GM18951 (cell line): Measurements from ENCODE around the gene ITPKB.
"Not testable (repeated sequence)": the region's sequence is repeated elsewhere in the genome, so short reads cannot be mapped to it uniquely, and the experiment has no call there.

Source experiments
- POLR2A ChIP-seq: IDR thresholded peaks from 4 replicates; pipeline ENCODE4 v1.6.1; 2011; ENCODE audit warnings: mild to moderate bottlenecking; ENCODE audit not compliant: insufficient read length, insufficient read depth; ENCODE audit errors: extremely low read depth
- in situ Hi-C: fragments of 300-500 bp; cut with MboI; formaldehyde crosslinking; loops from one replicate; pipeline ENCODE4 v1.12.0; 2022; ENCODE audit warnings: low sequenced_read_pairs, mixed read lengths, inconsistent platforms; ENCODE audit not compliant: unreplicated experiment

The ITPKB gene

GRCh38 chr1:226748306-226748705 lies 9.2 kb upstream of the ITPKB start:
- no peak for TF ChIP-seq POLR2A
- in situ Hi-C loops: no loop called here

GRCh38 chr1:226747519-226748263 lies 8.6 kb upstream of the ITPKB start:
- in situ Hi-C loops: not testable (repeated sequence)

- TF ChIP-seq POLR2A: no peak
- in situ Hi-C loops: no loop called here
Observed at GRCh38 chr1:226743259-226743658, 4.2 kb upstream of the ITPKB start.

DNA sequence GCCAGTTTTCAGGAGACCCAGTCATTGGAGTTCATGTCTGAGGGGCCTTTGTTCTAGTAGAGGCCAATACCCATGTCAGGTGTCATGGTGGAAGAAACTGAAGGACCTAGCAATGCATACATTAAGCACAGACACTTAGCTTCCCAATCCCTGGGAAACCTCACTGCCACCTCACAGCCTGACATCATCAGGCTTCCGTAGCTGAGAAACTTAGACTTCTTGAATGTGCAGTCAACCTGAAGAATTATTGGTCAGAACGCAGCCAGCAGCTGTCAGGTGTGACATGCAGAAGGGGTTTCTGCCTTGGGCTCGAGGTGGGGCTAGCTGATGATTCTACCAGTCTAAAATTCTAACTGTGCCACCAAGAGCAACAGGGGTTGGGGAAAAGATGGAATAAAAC lies 1.9 kb upstream of the ITPKB start:
- in situ Hi-C loops: no loop called here
- no peak for TF ChIP-seq POLR2A

DNA sequence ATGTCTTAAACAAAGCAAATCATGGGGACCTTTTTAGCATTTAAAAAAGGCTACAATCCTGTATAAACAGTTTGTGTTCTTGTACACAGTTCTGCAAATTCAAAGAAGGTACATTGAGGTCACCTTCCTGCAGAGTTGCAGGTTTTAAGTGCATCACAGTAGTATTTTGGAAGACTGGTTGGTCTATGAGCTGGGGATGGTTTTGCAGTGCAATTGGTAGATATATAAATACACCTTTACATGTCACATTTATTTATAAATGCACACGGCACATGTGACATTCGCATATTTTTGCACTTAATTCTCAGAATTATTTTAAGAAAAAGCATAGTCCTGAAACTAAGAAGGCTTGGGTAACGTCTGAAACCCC lies 599 bp upstream of the ITPKB start:
- TF ChIP-seq POLR2A: no peak
- in situ Hi-C loops: no loop called here

GRCh38 chr1:226738421-226738994 lies 574 bp downstream of the ITPKB start:
- in situ Hi-C loops: no loop called here
- TF ChIP-seq POLR2A: no peak

- TF ChIP-seq POLR2A: peak; percentile 21
- in situ Hi-C loops: no loop called here
Observed at GRCh38 chr1:226737819-226738420, 1.2 kb downstream of the ITPKB start.

DNA sequence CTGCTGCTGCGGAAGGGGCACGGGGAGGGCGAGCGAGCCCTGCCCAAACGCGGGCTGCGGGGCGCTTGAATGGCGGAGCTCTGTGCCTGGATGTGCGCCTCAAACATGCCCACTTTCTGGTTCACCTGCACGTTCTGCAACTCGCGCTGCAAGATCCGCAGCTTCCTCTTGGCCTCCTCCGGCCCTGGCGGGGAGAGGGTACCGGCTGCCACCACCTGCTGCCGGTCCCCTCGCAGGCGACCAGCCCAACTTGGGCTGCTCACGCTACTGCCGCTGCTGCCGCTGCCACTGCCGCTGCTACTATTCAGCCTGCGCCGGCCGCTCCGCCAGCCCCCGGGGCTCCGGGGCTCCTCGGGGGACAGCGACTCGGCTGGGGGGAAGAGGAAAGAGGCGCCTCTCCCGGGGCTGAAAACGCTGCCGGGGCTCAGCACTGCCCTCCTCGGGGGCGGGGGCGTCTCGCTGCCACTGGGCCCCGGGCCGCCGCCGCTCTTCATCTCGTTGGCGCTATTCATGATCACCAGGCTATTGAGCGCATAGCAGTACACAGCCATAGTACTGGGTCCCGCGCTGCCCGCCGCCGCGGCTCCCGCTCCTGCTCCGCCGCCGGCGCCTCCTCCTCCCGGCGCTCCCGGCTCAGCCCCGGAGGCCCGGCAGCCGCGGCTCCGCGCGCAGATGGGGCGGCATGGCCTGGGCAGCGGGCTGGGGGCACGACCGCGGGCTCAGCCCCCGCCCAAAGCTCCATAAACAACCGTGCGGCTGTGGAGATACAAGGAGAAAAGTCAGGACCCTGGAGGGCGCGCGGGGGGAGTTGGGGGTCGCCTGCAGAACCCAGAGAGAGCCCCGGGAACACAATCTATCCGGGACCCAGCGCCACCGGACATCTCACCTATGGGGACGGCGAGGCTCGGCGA lies 1.9 kb downstream of the ITPKB start:
- TF ChIP-seq POLR2A: no peak
- in situ Hi-C loops: no loop called here

DNA sequence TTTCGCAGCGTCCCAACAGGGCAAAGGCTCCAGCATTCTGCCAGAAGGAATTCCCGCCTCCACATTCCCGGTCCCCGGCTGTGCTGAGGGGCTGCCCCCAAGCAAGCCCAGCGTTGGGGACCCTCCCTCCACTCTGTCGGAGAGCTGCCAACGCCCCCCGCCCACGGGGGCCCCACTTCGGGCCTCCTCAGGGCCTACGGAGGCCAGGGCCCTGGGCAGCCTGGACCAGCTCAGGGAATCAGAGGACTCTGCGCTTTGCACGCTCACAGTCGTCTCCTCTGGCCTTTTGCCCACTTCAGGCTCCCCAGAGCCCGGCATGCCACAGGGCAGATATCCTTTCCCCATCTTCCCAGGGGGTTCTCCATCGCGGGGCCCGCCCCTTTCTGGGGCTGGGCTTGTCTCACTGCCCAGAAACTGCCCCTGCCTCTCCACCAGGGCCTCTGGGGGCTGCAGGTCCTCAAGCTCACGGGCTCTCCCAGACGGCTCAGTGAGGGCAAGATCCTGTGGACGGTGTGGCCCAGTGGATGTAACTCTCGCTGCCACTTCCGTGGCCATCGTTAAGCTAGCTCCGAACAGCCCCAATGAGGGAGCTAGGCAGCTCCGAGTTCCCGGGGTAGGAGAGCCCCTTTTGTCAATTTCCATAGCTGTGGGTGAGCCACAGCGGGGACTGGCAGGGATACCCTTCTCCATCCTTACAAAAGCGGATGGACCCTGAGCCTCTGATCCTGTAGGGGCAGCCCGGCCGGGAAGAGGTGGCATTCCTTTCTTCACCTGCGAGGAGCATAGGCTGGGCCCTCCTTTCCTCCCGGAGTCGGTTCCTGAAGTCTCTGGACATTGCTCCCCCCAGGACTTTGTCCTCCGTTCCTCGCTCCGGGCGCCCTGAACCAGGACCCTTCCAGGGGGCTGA lies 2.8 kb downstream of the ITPKB start:
- TF ChIP-seq POLR2A: no peak
- in situ Hi-C loops: no loop called here

DNA sequence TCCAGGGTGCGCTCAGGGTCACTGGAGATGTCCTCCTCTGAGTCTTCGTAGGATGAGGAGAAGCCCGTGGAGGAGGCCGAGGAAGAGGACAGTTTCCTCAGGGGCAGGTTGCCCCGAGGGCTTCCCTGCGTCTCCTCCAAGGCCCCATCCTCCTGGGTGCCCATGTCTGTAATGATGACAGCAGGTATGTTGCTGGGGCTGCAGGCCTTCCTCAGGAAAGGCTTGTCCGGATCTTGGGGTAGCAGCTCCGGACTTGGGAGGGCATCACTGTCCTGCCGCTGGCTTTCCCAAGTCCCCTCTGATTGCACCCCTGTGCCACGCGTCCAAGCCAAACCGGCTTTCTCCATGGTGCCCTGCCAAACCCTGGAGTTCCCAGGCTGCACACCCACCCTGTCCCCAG lies 3.5 kb downstream of the ITPKB start:
- in situ Hi-C loops: no loop called here
- no peak for TF ChIP-seq POLR2A

DNA sequence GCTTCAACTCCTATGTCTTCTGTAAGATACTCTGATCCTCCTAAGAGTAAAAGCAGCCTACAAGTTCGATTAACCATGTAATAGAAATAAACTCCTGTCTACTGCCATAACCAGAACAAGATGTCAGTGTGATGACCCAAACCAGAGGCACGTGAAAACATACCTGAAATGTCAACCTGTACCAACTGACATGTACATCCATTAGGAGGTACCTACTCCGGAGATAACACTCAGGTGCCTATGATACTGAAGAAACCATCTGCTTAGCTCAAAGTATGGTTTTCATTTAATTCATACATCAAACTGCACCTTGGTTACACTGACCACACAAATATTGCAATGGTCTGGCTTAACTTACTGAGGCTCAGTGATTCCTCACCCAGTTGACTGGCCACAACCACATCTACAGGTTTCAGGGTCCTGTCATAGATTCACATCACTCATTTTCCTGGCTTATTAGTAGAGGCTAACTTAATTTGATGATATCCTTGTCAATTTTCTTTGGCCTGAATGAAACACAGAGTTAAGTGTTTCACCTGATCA lies 4.4 kb downstream of the ITPKB start:
- TF ChIP-seq POLR2A: no peak
- in situ Hi-C loops: no loop called here

DNA sequence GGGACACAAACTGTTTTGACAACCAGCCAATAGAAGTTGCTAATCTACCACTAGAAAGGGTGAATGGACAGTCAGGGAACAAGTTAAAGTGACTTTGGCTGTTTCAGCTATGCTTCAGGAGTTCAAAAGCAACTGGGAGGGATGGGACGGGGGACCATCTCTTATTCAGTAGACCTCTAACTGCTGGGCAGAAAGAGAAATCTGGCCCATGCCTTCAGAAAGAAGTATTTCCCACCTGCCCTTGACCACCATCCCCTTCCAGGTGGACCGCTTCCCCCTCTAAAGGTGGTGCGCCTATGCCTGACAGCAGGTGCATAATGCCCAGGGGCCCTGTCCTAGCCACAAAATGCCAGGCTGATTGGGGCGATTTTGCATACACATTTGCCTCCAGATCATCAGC lies 5.2 kb downstream of the ITPKB start:
- TF ChIP-seq POLR2A: no peak
- in situ Hi-C loops: no loop called here
